ENCODE measurements around the gene CFAP58.

The CFAP58 gene

GRCh38 chr10:104485632-104486031 is 132.0 kb downstream of the CFAP58 start:
- ChIA-PET POLR2A (ENCODE audit: low non-redundant PET) (no interaction called here), CTCF (interaction anchor here (0.7 to 0.8 kb wide), 2 partner anchors 10 to 40 kb away, joined by 3 read pairs; no protein-coding TSS in a partner anchor)
- no peak overlapping the region for H3K27ac ChIP-seq
- DNase-seq (ENCODE audit: low spot score) = no peak
- no peak for TF ChIP-seq CTCF (conservative IDR thresholded peaks at IDR 0.05; ENCODE audit: low read depth)

- ChIA-PET CTCF (no interaction called here), POLR2A (ENCODE audit: low non-redundant PET) (no interaction called here)
- no peak for TF ChIP-seq CTCF (conservative IDR thresholded peaks at IDR 0.05; ENCODE audit: low read depth)
Observed at GRCh38 chr10:104486803-104487202, 133.2 kb downstream of the CFAP58 start.

GRCh38 chr10:104487794-104488438 is 134.3 kb downstream of the CFAP58 start:
- H3K27ac ChIP-seq = no peak overlapping the region
- TF ChIP-seq CTCF (conservative IDR thresholded peaks at IDR 0.05; ENCODE audit: low read depth) = no peak
- ChIA-PET CTCF (interaction anchor here (0.6 kb wide), 1 partner anchor 14 kb away, joined by 3 read pairs; no protein-coding TSS in a partner anchor), POLR2A (ENCODE audit: low non-redundant PET) (no interaction called here)
- DNase-seq (ENCODE audit: low spot score) = no peak

More at GRCh38 chr10:104486803-104487202, 133.2 kb downstream of the CFAP58 start:
- H3K27ac ChIP-seq = no peak overlapping the region
- DNase-seq (ENCODE audit: low spot score) = no peak

GRCh38 chr10:104488439-104488832 is 134.8 kb downstream of the CFAP58 start:
- DNase-seq (ENCODE audit: low spot score) = no peak
- CTCF ChIA-PET = interaction anchor here (0.6 kb wide), 1 partner anchor 14 kb away, joined by 3 read pairs; no protein-coding TSS in a partner anchor
- no peak overlapping the region for H3K27ac ChIP-seq
- POLR2A ChIA-PET (ENCODE audit: low non-redundant PET) = no interaction called here
- TF ChIP-seq CTCF (conservative IDR thresholded peaks at IDR 0.05; ENCODE audit: low read depth) = no peak

- no peak overlapping the region for H3K27ac ChIP-seq
- no peak for DNase-seq (ENCODE audit: low spot score)
- ChIA-PET POLR2A (ENCODE audit: low non-redundant PET) (no interaction called here), CTCF (interaction anchor here (0.6 to 0.7 kb wide), 4 partner anchors 9 to 292 kb away, joined by 3 to 5 read pairs (median 4); no protein-coding TSS in a partner anchor)
- no peak for TF ChIP-seq CTCF (conservative IDR thresholded peaks at IDR 0.05; ENCODE audit: low read depth)
Observed at GRCh38 chr10:104492329-104492940, 138.8 kb downstream of the CFAP58 start.

GRCh38 chr10:104498347-104499081 is 144.9 kb downstream of the CFAP58 start:
- no peak for TF ChIP-seq CTCF (conservative IDR thresholded peaks at IDR 0.05; ENCODE audit: low read depth)
- POLR2A ChIA-PET (ENCODE audit: low non-redundant PET) = no interaction called here
- DNase-seq (ENCODE audit: low spot score) = no peak
- CTCF ChIA-PET = interaction anchor here (0.6 kb wide), 1 partner anchor 69 kb away, joined by 3 read pairs; no protein-coding TSS in a partner anchor
- no peak overlapping the region for H3K27ac ChIP-seq

Data from RWPE1 (cell line).